Erythroblast (primary cell): ENCODE data around the gene PIH1D1.

ENCODE experiments used
- GATA1 ChIP-seq: IDR thresholded peaks from 2 replicates; pipeline ENCODE4 v1.6.1; 2011; ENCODE audit warnings: low read depth, mild to moderate bottlenecking, control low read depth, low read length, moderate library complexity
- POLR2A ChIP-seq: IDR thresholded peaks from 2 replicates; pipeline ENCODE4 v1.6.1; 2011; ENCODE audit warnings: mild to moderate bottlenecking, low read length

GRCh38 chr19:49475995-49476880, 24.6 kb upstream of the PIH1D1 start:
- TF ChIP-seq POLR2A (no peak), GATA1 (no peak)
